Stimulated activated CD4-positive, alpha-beta T cell treated with anti-CD3 and anti-CD28 coated beads, Interleukin-4, amount 100 ng/mL, for 24 hours (primary cell): Measurements from ENCODE around the gene BEST2.

Experiments
- DNase-seq: peaks from one replicate; pipeline ENCODE4 v3.0.0-alpha.2; 2020

Gene BEST2

GRCh38 chr19:12772323-12772722 is 20.7 kb downstream of the BEST2 start:
- DNase-seq = no peak

DNA sequence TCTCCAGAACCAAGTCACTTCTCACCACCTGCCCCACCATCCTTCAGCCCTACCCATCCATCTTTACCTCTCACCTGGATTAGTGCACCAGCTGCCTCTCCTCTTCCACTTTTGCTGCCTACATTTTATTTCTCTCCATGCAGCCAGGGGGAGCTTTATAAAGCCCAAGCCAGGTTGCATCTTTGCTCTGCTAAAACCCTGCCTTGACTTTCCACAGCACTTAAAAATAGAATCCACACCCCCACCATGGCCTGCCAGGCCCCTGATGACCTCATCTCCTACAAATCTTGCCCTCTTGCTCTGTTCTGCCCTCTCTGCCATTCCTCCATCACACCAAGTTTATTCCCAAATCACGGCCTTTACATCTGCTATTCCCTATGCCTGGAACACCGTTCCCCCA is 22.0 kb downstream of the BEST2 start:
- no peak for DNase-seq

GRCh38 chr19:12774588-12775555 is 23.3 kb downstream of the BEST2 start, which contains the start of gene HOOK2:
TSS of gene HOOK2 (minus strand) at chr19:12775552. CDS start at chr19:12775449, 103 bp downstream.
- DNase-seq = no peak

GRCh38 chr19:12777217-12778016 is 25.8 kb downstream of the BEST2 start:
- DNase-seq = peak; percentile 83

GRCh38 chr19:12778017-12778904 is 26.7 kb downstream of the BEST2 start:
- DNase-seq = peak; percentile 43

GRCh38 chr19:12778905-12779161 is 27.2 kb downstream of the BEST2 start:
- DNase-seq = no peak

DNA sequence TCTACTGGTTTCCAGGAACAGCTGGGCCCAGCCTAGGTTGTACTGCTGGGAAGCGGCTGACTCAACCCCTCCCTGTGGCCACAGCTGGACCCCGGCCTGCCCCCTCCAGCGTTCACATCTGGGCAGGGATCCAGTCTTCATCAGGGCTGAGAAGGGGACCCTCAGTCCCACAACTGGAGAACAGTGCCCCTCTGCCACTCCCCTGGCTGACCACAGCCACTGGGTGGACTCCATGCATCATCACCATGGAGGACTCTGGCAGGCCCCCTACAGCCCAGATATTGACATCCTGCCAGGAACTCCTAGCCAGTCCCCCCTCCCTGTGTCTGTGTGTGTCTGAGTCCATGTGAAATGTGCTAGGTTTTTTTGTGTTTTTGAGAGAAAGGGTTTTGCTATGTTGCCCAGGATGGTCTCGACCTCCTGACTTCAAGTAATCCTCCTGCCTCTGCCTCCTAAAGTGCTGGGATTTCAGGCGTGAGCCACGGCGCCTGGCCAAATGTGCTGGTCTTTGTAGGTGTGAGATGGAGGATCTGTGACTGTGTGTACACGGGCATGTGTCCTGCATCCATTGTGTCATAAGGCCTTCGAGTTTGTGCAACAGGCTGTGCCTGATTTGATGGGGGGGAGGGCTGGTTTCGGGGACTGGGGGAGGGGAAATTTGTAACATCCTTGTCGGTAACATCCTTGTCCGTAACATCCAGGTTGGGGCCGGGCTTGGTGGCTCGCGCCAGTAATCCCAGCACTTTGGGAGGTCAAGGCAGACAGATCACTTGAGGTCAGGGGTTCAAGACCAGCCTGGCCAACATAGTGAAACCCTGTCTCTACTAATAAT is 27.8 kb downstream of the BEST2 start:
- no peak for DNase-seq

DNA sequence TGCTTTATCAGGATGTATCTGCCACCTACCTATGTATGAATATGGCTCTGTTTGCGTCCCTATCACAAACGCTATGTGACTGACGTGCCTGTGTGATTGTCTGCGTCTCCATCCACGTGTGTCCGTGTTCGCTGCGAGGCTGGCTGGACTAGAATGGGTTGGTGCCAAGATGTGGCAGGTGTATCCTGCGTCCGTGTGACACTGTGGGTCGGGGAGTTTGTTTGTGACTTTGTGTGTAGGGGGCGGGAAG is 30.5 kb downstream of the BEST2 start:
- DNase-seq = no peak

DNA sequence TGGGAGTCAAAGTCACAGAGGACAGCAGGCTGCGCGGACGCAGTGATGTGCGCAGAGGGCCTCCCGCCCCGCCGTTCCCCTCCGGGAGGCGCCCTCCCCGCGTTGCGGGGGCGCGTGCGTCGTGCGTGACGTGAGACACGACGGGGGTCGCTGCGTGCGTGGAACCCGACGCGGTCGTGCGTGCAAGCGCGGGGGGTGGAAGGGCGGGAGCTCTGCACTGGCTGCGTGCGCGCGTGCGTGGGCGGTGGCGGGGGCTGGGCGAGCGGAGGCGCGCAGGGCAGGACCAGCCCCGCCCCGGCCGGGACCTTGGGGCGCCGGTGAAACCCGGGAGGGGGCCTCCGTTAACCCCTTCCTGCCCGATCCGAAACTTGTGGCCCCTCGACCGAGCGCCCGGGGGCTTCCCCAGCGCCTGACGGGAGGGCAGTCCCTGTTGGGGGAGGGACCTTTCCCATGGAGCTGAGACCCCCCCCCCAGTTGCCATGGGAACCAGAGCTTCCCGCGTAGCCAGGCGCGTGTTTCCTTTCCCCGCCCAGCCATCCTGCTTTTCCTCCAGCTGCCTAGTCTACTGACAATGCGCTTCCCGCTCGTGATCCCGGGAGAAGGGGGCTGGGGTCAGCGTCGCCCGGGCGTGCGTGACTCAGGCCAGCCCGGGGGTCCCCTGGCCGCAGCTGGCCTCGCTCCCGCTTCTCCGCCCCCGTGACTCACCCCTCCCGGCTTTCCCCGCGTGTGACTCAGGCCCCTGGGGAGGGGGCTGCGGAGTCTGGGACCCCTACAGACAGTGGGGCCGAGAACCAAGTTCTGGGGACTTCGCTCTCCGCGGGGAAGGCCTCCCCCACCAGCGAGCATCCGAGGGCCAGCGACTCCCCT is 31.1 kb downstream of the BEST2 start:
- peak; percentile 86 for DNase-seq

GRCh38 chr19:12783291-12783848 is 31.8 kb downstream of the BEST2 start:
- DNase-seq = peak; percentile 59

DNA sequence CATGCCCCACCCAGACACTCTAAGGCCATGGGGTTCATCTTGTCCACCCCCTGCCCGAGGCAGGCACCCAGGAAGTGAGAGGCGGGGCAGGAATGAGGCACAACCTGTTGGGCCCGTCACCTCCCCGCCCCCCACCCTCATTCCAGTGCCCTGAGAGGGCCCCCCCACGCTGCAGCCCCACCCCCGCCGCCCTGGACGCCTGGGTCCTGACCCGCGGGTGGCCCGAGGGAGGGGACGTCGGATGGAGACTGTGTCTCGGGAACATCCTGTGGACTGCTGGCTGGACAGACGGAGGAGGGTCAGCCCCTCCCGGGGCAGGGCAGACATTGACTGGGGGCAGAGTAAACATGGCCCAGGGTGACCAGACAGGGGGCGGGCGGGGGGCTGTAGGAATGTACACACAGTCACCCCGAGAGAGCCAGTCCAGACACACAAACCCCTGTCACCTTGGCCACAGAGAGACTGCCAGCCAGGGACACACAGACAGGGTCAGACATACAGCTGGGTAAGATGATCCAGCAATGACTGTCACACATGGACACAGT is 32.3 kb downstream of the BEST2 start:
- peak; percentile 22 for DNase-seq

GRCh38 chr19:12784394-12784870 is 32.8 kb downstream of the BEST2 start:
- DNase-seq = peak; percentile 23

DNA sequence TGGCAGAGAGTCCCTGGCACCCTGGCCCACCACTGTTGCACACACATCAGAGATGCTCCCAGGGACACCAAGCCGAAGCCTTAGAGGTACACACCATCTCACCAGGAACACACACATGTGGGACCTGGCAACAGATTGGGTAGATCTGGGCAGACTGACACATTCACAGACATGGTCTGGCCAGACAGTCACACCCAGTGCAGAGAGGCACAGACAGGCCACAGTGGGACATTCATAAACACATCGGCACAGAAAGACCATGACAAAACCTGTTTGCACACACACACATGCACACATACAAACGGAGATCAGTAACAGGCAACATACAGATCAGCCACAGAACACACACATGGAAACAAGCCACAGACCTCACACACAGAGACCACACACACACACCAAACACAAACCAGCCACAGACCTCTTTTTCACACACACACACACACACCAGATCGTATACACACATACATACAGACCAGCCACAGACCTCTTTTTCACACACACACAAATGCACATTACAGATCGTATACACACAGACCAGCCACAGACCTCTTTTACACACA is 33.4 kb downstream of the BEST2 start:
- DNase-seq = peak; percentile 20

- no peak for DNase-seq
Measured at GRCh38 chr19:12785431-12786031, 33.9 kb downstream of the BEST2 start.

- no peak for DNase-seq
Measured at GRCh38 chr19:12786141-12786870, 34.7 kb downstream of the BEST2 start.

DNA sequence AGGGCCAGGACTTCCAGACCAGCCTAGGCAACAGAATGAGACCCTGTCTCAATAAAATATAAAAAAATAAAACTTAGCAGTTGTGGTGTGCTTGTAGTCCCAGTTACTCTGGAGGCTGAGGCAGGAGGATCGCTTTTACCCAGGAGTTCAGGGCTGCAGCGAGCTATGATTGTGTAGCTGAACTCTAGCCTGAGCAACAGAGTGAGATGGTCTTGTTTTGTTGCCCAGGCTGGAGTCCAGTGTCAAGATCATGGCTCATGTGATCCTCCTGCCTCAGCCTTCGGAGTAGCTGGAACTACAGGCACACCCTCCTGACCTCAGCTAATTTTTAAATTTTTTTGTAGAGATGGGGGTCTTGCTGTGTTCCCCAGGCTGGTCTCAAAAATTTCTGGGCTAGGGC is 35.4 kb downstream of the BEST2 start:
- DNase-seq = no peak

DNA sequence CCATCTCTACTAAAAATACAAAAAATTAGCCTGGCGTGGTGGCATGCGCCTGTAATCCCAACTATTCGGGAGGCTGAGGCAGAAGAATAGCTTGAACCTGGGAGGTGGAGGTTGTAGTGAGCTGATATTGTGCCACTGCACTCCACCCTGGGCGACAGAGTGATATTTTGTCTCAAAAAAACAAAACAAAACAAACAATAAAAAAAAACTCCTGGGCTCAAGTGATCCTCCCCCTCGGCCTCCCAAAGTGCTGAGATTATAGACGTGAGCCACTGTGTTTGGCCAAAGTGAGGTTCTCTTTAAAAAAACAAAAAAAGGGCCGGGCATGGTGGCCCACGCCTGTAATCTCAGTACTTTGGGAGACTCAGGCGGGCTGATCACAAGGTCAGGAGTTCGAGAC is 35.9 kb downstream of the BEST2 start:
- no peak for DNase-seq

DNA sequence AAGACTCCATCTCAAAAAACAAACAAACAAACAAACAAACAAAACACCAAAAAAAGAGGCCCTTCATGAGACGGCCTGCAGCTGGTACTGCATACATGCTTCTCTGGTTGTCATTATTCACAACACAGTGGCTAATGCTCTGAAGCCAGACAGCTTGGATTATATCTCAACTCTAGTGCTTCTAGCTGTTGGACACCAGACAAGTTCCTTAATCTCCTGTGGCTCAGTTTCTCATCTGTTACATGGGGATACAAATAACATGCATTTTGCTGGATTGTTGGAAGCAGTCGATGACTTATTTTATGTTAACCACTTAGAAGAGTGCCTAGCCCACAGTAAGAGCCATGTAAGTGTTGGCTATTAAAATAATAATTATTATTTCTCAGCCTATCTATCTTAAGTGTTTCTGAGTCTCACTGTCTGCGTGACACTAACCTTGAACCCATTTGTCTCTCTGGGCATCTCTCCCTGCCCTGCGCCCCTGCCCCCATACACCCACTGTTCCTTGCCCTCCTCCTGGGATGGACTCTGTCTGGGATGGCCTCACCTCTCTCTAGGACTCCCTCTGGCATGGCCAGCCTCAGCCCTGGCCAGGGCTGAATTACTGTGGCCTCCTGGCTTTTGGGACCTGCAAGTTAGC is 36.6 kb downstream of the BEST2 start:
- no peak for DNase-seq
